GM19468 (cell line): ENCODE results near the gene CST7.
"Not testable (repeated sequence)": the region's sequence is repeated elsewhere in the genome, so short reads cannot be mapped to it uniquely, and the experiment has no call there.

ENCODE experiments used
- ATAC-seq: cut with Tn5 transposase; IDR thresholded peaks from one replicate; pipeline ENCODE4 v1.9.1; 2021; ENCODE audit warnings: mild to moderate bottlenecking, moderate library complexity, moderate number of reproducible peaks; ENCODE audit not compliant: unreplicated experiment; ENCODE audit errors: extremely low read depth

The CST7 gene

DNA sequence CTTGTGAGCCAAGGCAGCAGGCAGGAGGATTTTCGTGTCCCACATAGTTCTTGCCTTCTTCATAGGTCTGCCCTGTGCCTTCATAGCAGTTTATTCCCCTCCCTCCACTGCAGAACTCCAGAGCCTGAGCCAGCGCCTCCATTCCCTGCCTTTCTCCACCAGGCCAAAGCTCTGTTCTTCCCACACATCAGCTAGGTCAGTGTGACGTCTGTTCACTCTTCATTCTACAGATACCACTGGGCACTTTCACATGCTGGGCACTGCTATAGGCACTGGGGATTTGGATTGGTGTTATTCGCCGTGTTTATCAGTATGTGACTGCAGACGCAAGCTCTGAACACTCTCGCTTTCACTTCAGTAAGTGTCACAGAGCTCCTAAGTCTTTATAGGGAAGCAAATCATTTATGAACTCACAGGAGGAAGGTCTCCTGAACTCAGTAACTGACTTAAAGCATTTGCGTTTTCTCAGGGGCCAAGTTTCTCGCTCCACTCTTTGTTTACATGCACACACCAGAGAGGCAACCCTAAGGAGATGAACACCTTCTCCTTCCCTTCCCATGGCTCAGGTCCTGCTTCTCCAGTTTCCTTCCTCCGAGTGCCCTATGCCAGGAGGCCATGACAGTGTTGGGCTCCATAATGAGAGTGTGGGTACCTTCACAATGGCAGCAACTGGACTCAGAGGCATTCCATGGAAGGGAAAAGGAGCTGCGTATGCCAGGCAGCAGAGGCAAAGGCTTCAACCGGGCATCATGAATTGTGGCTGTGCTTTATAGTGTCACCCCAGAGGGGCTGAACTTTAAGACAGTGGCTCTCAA is 49.8 kb downstream of the CST7 start:
- ATAC-seq: no peak

DNA sequence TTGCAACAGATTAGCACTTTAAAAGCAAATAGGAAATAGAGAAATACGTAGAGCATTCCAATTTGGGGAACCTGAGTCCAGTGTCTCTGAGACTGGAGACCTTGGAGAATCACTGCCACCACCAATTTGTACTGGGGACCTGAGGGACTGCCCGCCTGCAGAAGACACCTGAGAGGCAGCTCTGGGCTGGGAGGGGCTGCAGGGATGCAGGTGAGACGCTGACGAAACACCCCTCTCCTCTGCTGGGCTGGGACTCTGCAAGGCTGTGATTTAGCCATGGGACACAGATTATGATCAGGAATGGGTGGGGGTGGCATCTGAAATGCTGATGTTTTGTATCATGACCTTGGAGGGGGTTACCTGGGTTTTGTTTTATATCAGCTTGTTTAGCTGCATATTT is 50.5 kb downstream of the CST7 start:
- ATAC-seq: no peak

DNA sequence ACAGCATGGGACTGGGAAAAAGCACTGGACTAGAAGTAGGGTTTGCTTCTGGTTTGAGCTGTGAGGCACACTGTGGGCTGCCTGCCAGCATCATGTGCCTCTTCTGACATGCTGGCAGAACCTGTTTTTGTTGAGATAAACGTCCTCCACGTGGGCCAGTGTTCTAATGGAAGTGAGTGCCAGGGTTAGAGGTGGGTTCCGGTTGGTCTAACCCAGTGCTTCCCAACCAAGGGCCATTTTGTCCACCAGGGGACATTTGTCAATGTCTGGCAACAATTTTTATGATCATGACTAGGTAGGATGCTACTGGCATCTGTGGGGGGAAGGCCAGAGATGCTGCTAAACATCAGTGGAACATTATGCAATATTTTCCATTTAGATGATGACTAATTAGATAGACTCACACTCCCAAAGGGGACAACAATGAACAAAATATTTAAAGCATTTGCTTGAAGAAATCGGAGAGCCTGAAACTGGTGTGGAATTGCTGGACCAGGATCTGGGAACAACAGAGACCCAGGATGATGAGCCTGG is 51.3 kb downstream of the CST7 start:
- no peak for ATAC-seq

DNA sequence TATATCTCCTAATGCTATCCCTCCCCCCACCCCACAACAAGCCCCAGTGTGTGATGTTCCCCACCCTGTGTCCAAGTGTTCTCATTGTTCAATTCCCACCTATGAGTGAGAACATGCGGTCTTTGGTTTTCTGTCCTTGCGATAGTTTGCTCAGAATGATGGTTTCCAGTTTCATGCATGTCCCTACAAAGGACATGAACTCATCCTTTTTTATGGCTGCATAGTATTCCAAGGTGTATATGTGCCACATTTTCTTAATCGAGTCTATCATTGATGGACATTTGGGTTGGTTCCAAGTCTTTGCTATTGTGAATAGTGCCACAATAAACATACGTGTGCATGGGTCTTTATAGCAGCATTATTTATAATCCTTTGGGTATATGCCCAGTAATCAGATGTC is 52.3 kb downstream of the CST7 start:
- not testable (repeated sequence) for ATAC-seq

DNA sequence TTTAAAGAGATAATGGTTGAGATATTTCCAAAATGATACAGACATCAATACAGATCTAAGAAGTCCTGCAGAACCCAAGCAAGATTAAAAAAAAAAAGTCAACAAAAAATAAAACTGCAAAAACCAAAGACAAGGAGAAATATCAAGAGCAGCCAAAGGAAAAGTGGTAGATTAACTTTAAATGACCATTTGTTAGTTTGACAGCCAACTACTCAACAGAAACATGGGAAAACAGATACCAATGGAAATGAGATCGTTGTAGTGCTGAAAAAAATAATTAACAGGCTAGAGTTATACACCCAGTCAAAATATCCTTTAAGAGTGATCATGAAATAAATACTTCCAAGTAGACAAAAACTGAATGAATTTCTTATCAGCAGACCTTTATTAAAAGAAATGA is 53.9 kb downstream of the CST7 start:
- ATAC-seq: no peak

DNA sequence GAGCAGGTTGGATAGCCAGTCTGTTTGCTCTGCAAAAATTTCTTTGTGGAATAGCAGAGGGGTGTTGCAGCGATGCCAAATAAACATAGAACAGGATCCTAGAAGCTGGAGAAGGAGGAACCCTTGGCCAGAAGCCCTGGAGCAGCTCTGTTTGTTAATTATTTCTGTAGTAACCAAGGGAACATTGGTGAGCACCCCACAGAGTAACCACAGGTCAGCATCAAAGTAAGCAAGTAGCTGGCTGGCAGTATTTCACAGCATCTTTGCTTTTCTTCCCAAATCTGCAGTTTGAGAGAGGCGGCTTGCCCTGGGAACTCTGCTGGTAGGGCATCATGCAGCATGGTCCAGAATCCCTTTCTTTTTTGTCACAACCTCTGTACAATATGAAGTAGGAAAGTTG is 56.2 kb downstream of the CST7 start:
- no peak for ATAC-seq

DNA sequence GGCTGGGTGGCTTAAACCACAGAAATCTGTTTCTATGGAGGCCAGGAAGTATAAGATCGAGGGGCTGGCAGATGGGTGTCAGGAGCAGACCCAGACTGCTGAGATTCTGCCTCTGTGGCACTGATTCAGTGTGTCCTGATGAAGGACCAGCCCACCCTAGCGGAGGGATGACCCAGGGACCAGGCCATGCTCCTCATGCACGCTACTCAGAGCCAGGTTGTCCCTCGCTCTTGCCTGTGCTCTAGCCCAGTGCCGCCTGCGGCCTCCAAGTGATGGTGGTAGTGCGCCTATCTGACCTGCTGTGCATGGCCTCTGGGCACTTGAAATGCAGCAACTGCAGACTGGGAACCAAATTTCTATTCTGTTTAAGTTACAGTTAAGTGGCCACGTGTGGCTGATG is 56.6 kb downstream of the CST7 start:
- no peak for ATAC-seq

DNA sequence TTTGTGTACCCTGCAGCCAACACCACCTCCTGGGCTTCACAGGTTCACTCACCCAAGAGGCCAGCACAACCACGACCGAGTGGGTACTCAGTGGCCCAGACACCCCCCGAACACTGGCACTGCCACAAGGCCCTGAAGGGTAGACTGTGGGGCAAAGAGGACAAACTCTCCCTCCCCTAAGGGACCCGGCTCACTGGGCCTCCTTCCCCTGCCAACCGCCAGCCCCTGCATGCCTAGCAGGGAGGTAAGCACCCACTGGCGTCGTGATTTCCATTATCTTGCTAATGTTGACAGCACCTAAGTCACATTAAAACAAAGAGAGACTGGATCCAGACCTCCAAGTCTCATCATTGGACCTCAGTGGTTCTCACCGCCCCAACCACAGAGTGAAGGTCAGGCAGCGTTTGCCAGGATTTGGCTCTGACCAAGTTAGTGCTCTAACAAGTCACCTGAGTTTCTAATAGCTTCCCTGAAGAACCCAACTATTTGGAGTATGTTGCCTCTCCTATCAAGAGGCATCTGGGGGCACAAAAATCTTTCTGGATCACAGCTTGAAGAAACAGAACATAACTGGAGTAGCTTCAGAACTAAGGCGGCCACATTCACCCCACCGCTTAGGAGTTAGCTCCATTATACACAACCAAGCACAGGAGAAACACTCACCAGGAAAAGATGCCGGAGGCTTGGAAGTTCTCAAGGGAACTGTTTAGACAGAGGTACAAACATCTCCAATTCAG is 57.5 kb downstream of the CST7 start:
- no peak for ATAC-seq

DNA sequence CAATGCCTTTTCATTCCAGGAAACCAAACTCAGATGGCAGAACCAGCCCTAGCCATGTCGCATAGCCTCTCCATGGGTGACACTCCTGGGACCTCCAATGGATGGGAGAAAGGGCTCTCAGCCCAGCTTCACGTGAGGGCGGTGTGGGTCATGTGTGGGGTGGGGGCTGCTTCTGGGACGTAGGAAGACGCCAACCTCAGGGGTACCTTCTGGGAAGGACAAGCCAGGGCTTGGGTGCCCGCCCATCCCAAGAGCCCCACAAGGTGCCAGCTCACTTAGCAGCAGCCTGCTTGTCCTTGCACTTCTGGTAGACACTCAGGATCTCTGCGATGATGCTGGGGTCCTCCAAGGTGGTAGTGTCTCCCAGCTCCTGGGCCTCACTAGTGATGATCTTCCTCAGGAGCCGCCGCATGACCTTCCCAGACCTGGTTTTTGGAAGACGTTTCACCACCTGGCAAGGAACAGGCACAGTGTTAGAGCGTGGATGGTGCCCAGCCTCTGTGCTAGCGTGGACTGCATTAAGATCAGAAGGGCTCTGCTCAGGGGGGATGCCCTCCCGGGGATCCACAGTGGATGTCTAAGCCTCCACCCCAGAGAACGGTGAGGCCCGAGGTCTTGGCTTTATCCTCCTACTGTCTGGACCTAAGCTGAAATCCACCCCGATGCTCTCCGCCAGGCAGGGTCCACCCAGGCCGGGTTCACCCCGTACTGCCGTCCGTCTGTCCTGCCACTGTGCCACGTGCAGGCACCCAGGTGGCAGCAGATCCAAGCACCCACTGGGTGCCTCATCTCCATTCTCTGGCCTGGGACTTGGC is 58.6 kb downstream of the CST7 start:
- no peak for ATAC-seq

DNA sequence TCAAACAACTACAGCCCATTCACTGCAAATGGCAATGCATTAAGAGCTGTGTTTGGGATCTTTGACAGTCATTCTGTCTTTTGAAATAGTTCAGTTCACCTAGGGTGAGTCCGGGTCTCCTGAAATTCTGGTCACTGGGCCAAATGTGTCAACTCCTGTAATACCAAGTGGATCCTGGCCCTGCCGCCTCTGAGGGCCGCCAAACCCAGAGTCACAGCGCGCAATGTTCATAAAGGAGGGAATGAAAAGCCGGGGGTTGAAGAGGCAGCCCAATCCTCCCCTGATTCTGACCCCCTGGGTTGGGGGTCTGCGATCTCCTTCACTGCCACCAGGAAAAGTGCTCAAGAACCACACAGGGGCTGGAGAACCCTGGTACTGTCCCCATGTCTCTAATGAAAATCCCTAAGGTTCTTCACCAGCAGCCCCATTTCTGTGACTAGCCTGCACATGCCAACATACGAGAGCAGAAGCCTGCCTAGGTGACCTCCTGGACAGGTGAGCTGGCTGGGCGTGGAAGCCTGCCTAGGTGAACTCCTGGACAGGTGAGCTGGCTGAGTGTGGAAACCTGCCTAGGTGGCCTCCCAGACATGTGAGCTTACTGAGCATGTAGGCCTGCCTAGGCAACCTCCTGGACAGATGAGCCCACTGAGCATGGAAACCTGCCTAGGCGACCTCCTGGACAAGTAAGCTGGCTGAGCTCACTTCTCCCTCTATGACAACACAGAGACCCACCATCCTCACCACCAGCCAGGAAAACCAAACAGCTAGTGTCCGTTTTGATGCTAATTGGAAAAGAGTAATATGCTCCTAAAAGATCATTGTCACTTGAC is 59.5 kb downstream of the CST7 start:
- ATAC-seq: no peak
